Osteoblast (primary cell): ENCODE results near the gene FBXO21. TPM values are rescaled to one million over a fixed set of nuclear protein-coding genes. Genes with fewer than 3 reads are reported as not detected.

Source experiments
- DNase-seq: peaks from one replicate; pipeline ENCODE4 v3.0.0; 2011; ENCODE audit warnings: low spot score, mixed read lengths; ENCODE audit not compliant: insufficient read length; ENCODE audit errors: missing footprints
- H2AFZ ChIP-seq: 2 replicates; pipeline ENCODE4 v1.6.0; 2011; ENCODE audit warnings: mild to moderate bottlenecking, low read length
- H3K27ac ChIP-seq: 2 replicates; pipeline ENCODE4 v1.5.1; 2011; ENCODE audit warnings: mild to moderate bottlenecking, low read depth, low read length, moderate library complexity
- H3K27me3 ChIP-seq: 2 replicates; pipeline ENCODE4 v1.6.0; 2012; ENCODE audit warnings: mild to moderate bottlenecking, control low read depth, inconsistent platforms, low read length, moderate library complexity; ENCODE audit not compliant: insufficient read depth
- H3K36me3 ChIP-seq: 2 replicates; pipeline ENCODE4 v1.5.1; 2011; ENCODE audit warnings: mild to moderate bottlenecking, low read length, control low read depth, moderate library complexity; ENCODE audit not compliant: insufficient read depth
- H3K4me1 ChIP-seq: 2 replicates; pipeline ENCODE4 v1.5.1; 2011; ENCODE audit warnings: mild to moderate bottlenecking, low read length, control low read depth, moderate library complexity; ENCODE audit not compliant: insufficient read depth
- H3K4me2 ChIP-seq: 2 replicates; pipeline ENCODE4 v1.6.0; 2011; ENCODE audit warnings: mild to moderate bottlenecking, low read length; ENCODE audit not compliant: insufficient read depth
- H3K4me3 ChIP-seq: fragments of 200-600 bp; sonication (generic); 3 replicates; pipeline ENCODE4 v1.5.1; 2012; ENCODE audit warnings: mild to moderate bottlenecking, low read length, inconsistent platforms; ENCODE audit not compliant: insufficient read depth
- H3K79me2 ChIP-seq: 2 replicates; pipeline ENCODE4 v1.6.0; 2012; ENCODE audit warnings: mild to moderate bottlenecking, low read length, control low read depth, inconsistent platforms; ENCODE audit not compliant: insufficient read depth
- H3K9me3 ChIP-seq: 2 replicates; pipeline ENCODE4 v1.5.1; 2011; ENCODE audit warnings: low read depth, low read length, control low read depth
- H4K20me1 ChIP-seq: 2 replicates; pipeline ENCODE4 v1.6.0; 2012; ENCODE audit warnings: mild to moderate bottlenecking, low read length, control low read depth; ENCODE audit not compliant: insufficient read depth
- total RNA-seq: library from RNA; depleted of rRNA; stranded (reverse); fragments of >200 nt; gene quantifications from 2 replicates; pipeline ENCODE4 v1.2.3, GENCODE V29; 2012
- TF ChIP-seq, protein P1 (sequence below): IDR thresholded peaks from 2 replicates; pipeline ENCODE4 v1.5.1; 2011; ENCODE audit warnings: mild to moderate bottlenecking, low read depth, low read length, moderate library complexity; ENCODE audit errors: extremely low read depth

FBXO21 gene
- total RNA-seq, 1 donor, result 81.1 TPM

DNA sequence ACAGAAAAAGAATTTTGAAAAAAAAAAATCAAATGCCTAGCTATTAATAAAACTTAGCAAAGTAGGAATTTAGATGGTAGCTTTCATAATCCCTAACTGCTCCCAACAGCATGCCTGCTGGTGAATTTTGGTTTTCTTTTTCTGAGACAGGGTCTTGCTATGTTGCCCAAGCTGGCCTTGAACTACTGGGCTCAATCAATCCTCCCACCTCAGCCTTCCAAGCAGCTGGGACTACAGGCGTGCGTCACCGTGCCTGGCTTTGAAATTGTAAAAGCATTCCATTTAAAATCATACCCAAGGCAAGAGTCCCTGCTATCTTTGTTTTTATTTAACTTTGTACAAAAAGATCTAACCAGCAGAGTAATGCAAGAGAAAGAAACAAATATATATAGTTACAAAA is 20.7 kb downstream of the FBXO21 start:
- Histone ChIP-seq H3K27ac (no peak overlapping the region), H3K9me3 (no peaks in the 10 kb centered on the region), H3K36me3 (peaks cover 88% of the 10 kb centered on the region), H3K4me3 (no peak overlapping the region), H4K20me1 (no peaks in the 10 kb centered on the region), H3K4me2 (no peak overlapping the region), H3K27me3 (no peaks in the 10 kb centered on the region), H3K79me2 (no peaks in the 10 kb centered on the region), H3K4me1 (no peaks in the 10 kb centered on the region), H2AFZ (no peak overlapping the region)
- TF ChIP-seq, protein P1, sequence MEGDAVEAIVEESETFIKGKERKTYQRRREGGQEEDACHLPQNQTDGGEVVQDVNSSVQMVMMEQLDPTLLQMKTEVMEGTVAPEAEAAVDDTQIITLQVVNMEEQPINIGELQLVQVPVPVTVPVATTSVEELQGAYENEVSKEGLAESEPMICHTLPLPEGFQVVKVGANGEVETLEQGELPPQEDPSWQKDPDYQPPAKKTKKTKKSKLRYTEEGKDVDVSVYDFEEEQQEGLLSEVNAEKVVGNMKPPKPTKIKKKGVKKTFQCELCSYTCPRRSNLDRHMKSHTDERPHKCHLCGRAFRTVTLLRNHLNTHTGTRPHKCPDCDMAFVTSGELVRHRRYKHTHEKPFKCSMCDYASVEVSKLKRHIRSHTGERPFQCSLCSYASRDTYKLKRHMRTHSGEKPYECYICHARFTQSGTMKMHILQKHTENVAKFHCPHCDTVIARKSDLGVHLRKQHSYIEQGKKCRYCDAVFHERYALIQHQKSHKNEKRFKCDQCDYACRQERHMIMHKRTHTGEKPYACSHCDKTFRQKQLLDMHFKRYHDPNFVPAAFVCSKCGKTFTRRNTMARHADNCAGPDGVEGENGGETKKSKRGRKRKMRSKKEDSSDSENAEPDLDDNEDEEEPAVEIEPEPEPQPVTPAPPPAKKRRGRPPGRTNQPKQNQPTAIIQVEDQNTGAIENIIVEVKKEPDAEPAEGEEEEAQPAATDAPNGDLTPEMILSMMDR, result no peak
- DNase-seq, result no peak

DNA sequence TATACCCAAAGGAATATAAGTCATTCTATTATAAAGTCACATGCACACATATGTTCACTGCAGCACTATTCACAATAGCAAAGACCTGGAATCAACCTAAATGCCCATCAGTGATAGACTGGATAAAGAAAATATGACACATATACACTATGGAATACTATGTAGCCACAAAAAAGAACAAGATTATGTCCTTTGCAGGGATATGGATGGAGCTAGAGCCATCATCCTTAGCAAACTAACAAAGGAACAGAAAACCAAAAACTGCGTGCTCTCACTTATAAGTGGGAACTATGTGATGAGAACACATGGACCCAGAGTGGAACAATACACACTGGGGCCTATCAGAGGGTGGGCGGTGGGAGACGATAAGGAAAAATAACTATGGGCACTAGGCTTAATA is 21.3 kb downstream of the FBXO21 start:
- Histone ChIP-seq H2AFZ (no peak overlapping the region), H3K4me1 (no peaks in the 10 kb centered on the region), H3K79me2 (no peaks in the 10 kb centered on the region), H3K4me2 (no peak overlapping the region), H4K20me1 (no peaks in the 10 kb centered on the region), H3K9me3 (no peaks in the 10 kb centered on the region), H3K4me3 (no peak overlapping the region), H3K27me3 (no peaks in the 10 kb centered on the region), H3K36me3 (peaks cover 87% of the 10 kb centered on the region), H3K27ac (no peak overlapping the region)
- TF ChIP-seq, protein P1, result no peak
- DNase-seq, result no peak

DNA sequence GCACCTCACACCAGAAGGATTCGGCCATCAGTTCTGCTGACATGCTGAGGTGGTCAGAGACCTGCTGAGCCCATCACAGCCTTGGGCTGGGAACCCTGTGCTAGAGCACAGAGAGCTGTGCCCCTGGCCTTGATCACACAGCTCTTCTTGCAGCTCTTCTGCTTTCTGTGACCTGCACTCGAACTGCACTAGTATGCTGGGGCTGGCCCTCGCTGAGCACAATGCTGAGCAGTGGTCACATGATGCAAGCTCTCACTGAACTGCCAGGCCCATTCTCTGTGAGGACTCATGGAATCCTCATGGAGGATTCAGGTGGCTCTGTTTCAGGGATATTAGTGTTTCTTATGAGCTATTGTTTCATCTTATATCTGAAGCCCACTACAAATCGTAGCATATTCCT is 22.5 kb downstream of the FBXO21 start:
- Histone ChIP-seq H3K79me2 (no peaks in the 10 kb centered on the region), H3K4me1 (no peaks in the 10 kb centered on the region), H3K4me2 (no peak overlapping the region), H3K27me3 (no peaks in the 10 kb centered on the region), H3K4me3 (no peak overlapping the region), H3K27ac (no peak overlapping the region), H3K36me3 (peaks cover 86% of the 10 kb centered on the region), H2AFZ (no peak overlapping the region), H3K9me3 (no peaks in the 10 kb centered on the region), H4K20me1 (no peaks in the 10 kb centered on the region)
- TF ChIP-seq, protein P1, result no peak
- no peak for DNase-seq

DNA sequence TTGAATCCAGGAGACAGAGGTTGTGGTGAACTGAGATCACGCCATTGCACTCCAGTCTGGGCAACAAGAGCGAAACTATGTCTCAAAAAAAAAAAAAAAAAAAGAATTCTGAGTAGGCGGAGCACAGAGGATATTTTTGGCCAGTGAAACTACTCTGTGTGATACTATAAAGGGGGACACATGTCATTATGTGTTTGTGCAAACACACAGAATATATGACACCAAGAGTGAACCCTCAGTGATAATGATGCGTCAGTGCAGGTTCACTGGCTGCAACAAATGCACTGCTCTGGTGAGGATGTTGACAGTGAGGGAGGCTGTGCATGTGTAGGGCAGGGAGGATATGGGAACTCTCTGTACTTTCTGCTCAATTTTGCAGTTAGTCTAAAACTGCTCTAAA is 24.2 kb downstream of the FBXO21 start:
- Histone ChIP-seq H3K4me3 (no peak overlapping the region), H3K36me3 (peaks cover 78% of the 10 kb centered on the region), H3K27me3 (no peaks in the 10 kb centered on the region), H3K4me1 (no peaks in the 10 kb centered on the region), H3K4me2 (no peak overlapping the region), H3K27ac (no peak overlapping the region), H4K20me1 (no peaks in the 10 kb centered on the region), H3K79me2 (no peaks in the 10 kb centered on the region), H2AFZ (no peak overlapping the region), H3K9me3 (no peaks in the 10 kb centered on the region)
- DNase-seq, result no peak
- TF ChIP-seq, protein P1, result no peak
